Activated CD8-positive, alpha-beta memory T cell treated with anti-CD3 and anti-CD28 coated beads for 24 hours (primary cell): Measurements from ENCODE around the gene ORAI1.
"Not testable (repeated sequence)": the region's sequence is repeated elsewhere in the genome, so short reads cannot be mapped to it uniquely, and the experiment has no call there.

ENCODE experiments used
- DNase-seq: peaks from one replicate; pipeline ENCODE4 v3.0.0-alpha.2; 2020

Gene ORAI1

GRCh38 chr12:121649819-121650353 lies 23.6 kb downstream of the ORAI1 start:
- DNase-seq: no peak

- DNase-seq: no peak
Measured at GRCh38 chr12:121651320-121651719, 25.0 kb downstream of the ORAI1 start.

- no peak for DNase-seq
Measured at GRCh38 chr12:121652767-121653497, 26.6 kb downstream of the ORAI1 start.

GRCh38 chr12:121653999-121654398 lies 27.7 kb downstream of the ORAI1 start:
- DNase-seq: no peak

- DNase-seq: no peak
Measured at GRCh38 chr12:121656122-121656521, 29.8 kb downstream of the ORAI1 start.

- no peak for DNase-seq
Measured at GRCh38 chr12:121657305-121658008, 31.1 kb downstream of the ORAI1 start.

GRCh38 chr12:121661353-121662105 lies 35.2 kb downstream of the ORAI1 start:
- DNase-seq: not testable (repeated sequence)

GRCh38 chr12:121663610-121663929 lies 37.2 kb downstream of the ORAI1 start:
- DNase-seq: no peak

- DNase-seq: not testable (repeated sequence)
Measured at GRCh38 chr12:121666829-121667228, 40.5 kb downstream of the ORAI1 start.

- peak; percentile 76 for DNase-seq
Measured at GRCh38 chr12:121668750-121669520, 42.6 kb downstream of the ORAI1 start.

GRCh38 chr12:121669521-121669900 lies 43.2 kb downstream of the ORAI1 start, which contains the start of gene MORN3:
MORN3 (minus strand) TSS chr12:121669654; CDS start chr12:121669483, 171 bp downstream.
- no peak for DNase-seq

GRCh38 chr12:121673013-121673511 lies 46.7 kb downstream of the ORAI1 start:
- peak; percentile 66 for DNase-seq

GRCh38 chr12:121676190-121676589 lies 49.9 kb downstream of the ORAI1 start:
- no peak for DNase-seq

GRCh38 chr12:121678305-121678704 lies 52.0 kb downstream of the ORAI1 start:
- DNase-seq: no peak

GRCh38 chr12:121678716-121679300 lies 52.5 kb downstream of the ORAI1 start:
- DNase-seq: no peak

- DNase-seq: not testable (repeated sequence)
Measured at GRCh38 chr12:121679661-121680197, 53.4 kb downstream of the ORAI1 start.

GRCh38 chr12:121688966-121689365 lies 62.6 kb downstream of the ORAI1 start:
- DNase-seq: no peak

- no peak for DNase-seq
Measured at GRCh38 chr12:121689430-121689829, 63.1 kb downstream of the ORAI1 start.
